Amygdala (tissue), 56 donors: ENCODE measurements around the gene MORN1.
"Not testable (repeated sequence)": the region's sequence is repeated elsewhere in the genome, so short reads cannot be mapped to it uniquely, and the experiment has no call there.

Experiments
- DNase-seq, 56 donors: peaks; one replicate each; lab custom pipeline; 2025; lab: John Stamatoyannopoulos, UW

The MORN1 gene

DNA sequence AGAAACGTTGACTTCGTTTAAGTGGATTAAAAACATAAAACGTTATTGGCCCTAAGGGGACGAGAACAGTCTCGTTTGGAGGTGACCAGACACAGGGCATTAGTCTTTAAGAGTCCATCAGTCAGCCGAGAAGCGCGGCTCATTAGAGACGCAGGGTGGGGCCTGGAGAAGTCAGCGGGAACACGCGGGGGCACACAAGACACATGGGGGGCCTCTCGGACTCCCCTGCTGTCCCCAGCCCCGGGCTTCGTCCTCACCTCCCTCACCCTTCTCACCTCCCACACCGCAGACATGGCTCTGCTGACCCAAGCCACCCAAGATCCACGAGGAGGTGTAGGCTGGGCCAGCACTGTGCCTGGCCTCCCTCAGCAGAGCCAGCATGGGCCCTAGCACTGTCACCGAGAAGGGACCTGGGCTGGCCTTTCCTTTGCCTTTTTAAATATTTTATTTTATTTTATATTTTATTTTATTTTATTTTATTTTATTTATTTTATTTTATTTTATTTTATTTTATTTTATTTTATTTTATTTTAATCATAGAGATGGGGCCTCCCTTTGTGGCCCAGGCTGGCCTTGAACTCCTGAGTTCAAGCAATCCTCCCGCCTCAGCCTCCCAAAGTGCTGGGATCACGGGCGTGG is 48.9 kb downstream of the MORN1 start:
- DNase-seq = no peak

GRCh38 chr1:2341706-2342383 is 49.5 kb downstream of the MORN1 start:
- DNase-seq = no peak

DNA sequence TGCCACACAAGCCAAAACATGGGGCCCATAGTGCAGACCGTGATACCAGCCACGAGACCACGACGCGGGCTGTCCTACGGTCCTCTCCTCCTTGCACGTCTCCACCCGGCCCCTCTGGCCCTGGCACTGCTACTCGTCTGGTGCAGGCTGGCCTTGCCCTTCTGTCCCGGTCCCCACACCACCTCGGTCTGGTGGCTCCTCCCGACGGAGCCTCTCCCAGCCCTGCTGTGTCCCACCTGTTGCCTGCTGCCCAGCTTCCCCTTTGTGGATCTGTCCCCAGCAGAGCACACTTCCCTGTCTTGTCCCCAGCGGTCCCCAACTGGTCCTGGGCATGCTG is 50.5 kb downstream of the MORN1 start:
- no peak for DNase-seq

GRCh38 chr1:2340086-2340917 is 51.1 kb downstream of the MORN1 start:
- DNase-seq = no peak

GRCh38 chr1:2339206-2340085 is 51.9 kb downstream of the MORN1 start:
- no peak for DNase-seq

DNA sequence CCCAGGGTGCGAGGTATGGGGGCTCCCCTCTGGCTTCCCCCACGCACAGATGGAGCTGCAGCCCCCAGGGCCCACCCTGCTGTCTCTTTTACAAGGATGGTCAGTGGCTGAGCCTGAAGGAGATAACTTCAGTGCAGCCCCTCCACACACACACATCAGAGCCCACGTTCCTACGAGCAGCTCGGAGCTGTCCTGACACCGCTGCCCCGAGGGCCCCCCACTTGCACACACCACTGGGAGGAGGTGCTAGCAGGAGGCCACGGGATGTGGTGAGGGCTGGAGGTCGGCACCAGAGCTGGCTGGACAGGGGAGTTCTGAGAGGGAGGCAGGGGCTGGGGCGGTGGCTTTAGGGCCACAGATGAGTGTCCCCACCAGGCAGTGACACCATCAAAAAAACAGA is 53.9 kb downstream of the MORN1 start:
- DNase-seq = no peak

DNA sequence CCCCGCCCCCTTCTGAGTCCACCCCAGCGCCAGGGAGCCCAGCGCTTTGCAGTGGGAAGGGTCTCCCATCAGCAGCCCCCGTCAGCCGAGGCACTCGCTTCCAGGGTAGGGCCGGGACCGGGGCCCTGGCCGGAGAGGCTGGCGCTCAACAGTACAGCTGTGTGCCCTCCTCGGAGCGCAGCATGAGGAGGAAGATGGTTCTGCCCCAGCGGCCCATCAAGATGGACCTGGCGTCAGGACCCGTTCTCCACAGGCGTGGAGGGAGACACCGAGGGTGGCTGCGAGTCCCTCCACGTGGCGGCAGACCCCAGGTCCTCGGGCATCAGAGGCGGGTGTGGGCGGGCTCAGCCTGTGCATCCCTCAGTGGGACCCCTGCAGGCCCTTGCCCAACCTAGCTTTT is 54.3 kb downstream of the MORN1 start:
- DNase-seq = no peak

DNA sequence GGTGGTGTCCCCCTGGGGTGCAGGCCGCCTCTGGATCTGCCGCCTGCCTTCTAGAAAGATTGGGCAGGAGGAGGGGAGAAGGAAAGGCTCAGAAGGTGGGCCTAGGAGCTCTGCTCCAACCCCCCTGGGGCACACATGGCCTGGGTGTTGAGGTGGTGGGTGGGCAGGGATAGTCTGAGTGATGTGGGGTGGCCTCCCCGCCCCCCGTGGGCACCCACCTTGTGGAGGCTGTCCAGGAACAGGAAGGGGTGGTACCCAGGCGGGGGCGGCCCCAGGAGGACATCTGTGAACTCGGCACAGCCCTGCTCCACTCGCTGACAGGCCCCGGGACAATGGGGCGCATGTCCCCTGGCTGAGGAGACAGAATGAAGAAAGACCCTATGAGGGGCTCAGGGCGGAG is 54.9 kb downstream of the MORN1 start:
- no peak for DNase-seq

DNA sequence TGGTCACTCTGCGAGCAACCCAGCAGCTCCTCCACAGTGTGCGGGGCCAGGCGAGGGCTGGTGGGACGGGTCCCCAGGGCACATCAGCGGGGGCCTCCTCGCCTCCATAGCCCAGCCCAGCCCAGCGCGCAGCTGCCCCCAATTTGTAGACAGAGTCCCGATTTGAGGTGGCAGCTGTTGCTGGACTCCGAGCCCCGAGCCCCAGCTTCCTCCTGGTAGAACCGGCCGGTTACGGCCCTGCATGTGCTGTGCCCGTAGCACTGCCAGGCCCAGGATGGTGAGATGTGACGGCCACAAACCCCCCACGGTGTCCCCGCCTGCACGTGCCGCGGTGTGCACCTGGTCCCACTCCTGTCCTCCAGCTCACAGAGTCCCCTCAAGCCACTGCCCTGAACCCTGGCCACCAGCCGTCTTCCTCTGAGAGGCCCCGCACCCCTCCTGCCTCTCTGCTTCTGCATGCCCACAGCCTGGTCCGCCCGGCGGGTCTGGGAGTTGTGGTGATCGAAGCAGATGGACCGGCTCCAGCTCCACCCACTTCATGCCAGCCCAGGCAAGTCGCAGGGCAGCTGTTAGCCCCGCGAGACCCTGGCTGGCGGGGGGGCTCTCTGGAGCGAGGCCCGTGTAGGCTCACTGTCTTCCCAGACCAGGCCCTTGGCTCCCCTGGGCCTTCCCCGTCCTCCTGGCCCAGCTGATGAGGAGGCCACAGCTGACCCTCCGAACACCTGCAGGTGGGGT is 55.5 kb downstream of the MORN1 start:
- DNase-seq = no peak

- no peak for DNase-seq
Observed at GRCh38 chr1:2334883-2335534, 56.3 kb downstream of the MORN1 start.

- DNase-seq = no peak
Observed at GRCh38 chr1:2334366-2334765, 57.0 kb downstream of the MORN1 start.

GRCh38 chr1:2331580-2331979 is 59.8 kb downstream of the MORN1 start:
- DNase-seq = not testable (repeated sequence)

GRCh38 chr1:2331200-2331544 is 60.2 kb downstream of the MORN1 start:
- no peak for DNase-seq

DNA sequence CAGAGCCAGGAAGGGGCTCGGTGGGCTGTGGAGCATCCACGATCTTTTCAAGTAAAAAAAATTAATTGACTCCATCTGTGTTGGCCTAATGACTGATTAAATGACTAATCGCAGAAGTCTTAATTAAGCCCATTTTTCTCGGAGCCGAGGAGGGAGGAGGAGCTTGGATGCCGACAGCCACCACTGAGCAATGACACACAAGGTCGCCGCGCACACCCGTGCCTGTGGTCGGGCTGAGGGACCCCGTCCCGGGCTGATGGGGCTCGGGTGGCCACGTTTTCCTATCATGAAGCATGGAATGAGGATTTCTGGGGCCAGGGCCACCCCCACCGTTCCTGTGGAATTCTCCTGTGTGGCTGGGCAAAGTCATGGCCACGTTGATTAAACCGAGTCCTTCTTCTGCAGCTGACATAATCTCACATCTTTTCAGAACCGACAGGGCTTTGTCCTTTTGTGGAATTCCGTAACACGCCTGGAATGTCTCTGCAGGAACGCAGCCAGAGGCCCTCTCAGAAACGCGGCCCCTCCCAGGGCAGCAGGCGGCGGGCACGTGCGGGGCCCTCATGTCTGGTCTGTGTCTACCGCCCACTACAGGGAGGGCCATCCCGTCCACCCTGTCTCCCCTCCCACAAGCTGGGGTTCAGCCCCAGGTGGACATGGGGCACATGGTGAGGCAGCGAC is 60.7 kb downstream of the MORN1 start:
- no peak for DNase-seq

DNA sequence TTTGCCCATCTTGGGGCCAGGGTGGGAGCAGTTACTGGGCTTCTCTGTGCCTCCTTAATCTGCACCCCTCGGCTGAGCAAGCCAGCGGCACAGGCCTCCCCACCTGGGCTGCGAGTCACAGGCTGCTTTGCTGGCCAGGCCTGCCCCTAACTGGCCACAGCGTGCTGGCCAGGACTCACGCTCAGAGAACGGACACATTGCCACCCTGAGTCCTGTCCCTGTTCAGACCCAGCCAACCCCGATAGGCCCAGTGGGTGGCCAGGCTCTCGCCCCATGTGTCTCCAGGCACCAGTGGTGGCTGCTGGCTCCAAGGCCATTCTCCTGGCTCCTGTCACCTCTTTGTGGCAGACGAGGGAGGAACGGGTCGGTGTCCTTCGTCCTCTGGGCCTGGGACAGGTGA is 61.3 kb downstream of the MORN1 start:
- DNase-seq = no peak

DNA sequence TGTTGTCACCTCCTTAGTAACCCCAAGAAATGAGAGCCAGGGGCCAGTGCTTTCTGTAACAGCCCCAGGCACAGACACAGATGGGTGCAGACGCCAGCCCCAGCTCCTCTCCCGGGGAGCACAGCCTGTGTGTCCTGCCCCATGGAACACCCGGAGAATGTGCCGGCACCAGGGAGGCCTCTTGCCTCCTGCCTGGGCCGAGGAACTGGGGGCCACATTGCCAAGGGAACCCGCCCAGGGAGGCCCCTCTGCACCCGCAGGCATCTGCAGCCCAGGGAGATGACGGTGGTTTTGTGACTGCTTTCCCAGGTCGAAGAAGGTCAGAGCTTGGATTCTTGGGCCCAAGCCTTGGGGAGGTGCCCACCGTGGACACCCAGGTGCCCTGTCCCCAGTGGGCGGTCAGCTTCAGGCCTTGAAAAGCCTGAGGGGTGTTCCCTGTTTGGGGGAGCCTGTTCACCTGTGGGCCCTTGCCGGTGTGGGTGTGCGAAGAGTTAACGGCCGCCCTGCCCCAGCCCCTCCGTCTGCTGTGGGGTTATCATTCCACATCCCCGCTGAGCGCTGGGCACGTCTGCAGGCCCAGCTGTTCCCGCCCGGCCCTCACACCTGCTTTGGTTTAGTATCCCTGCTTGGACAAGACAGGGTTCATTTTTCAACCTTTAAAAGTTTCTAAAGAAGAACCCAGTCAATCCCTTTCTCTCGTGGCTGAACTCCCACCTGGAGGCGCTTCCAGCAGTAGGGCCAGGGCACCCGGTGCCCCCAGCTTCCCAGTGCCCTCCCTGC is 62.5 kb downstream of the MORN1 start:
- no peak for DNase-seq

DNA sequence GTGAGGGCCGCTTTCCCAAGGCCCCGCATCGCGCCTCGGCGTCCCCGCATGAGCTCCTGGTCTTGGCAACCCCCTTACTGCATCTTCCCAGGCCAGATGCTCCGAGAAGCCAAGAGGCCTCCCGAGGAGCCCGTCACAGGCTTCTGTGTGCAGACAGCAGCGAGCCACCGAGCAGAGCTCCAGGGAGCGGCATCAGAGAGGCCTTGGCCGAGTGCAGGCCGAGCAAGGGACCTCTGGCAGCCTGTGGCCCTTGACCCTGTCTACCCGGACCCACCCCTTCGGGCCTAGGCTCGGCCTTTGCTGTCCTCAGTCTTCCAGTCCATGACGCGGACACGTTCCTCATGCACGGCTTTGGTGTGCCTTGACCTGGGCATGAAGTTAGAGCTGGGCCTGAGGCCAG is 63.5 kb downstream of the MORN1 start:
- no peak for DNase-seq

GRCh38 chr1:2327162-2327561 is 64.2 kb downstream of the MORN1 start:
- DNase-seq = not testable (repeated sequence)
